HepG2 (cell line): ENCODE data around the gene USP10.

Source experiments
- CREM ChIP-seq, 2 experiments: sonication (generic) in 1 of 2; formaldehyde crosslinking in 1 of 2; IDR thresholded peaks; 2 replicates each; pipeline versions ENCODE4 v1.4.0 to v1.6.1; 2016 to 2020; ENCODE audit warnings: antibody characterized with exemption in 1 of 2, mild to moderate bottlenecking in 1 of 2, missing genetic modification reagents in 1 of 2
- CTCF ChIP-seq: sonication (generic); formaldehyde crosslinking; IDR thresholded peaks from 2 replicates; pipeline ENCODE4 v1.5.0; 2020; ENCODE audit warnings: mild to moderate bottlenecking, missing genetic modification reagents, moderate library complexity
- MXI1 ChIP-seq: IDR thresholded peaks from 3 replicates; pipeline ENCODE4 v1.6.1; 2012; ENCODE audit warnings: low read depth, low read length, inconsistent platforms, borderline replicate concordance
- NAIF1 ChIP-seq: sonication (generic); formaldehyde crosslinking; IDR thresholded peaks from 2 replicates; pipeline ENCODE4 v1.5.0; 2020; ENCODE audit warnings: mild to moderate bottlenecking, missing genetic modification reagents, borderline replicate concordance
- NCOR1 ChIP-seq: fragments of 200-600 bp; sonication (generic); IDR thresholded peaks from 2 replicates; pipeline ENCODE4 v1.7.0; 2017; ENCODE audit warnings: antibody characterized with exemption, low read length, borderline replicate concordance
- NFYC ChIP-seq: IDR thresholded peaks from 2 replicates; pipeline ENCODE4 v1.6.1; 2016; ENCODE audit warnings: missing genetic modification reagents, missing compliant biosample characterization
- NR2F2 ChIP-seq: IDR thresholded peaks from 2 replicates; pipeline ENCODE4 v1.6.1; 2012; ENCODE audit warnings: low read depth, inconsistent platforms, borderline replicate concordance
- POLR2AphosphoS5 ChIP-seq: IDR thresholded peaks from 2 replicates; pipeline ENCODE4 v1.6.1; 2012; ENCODE audit warnings: low read depth, low read length
- SRY ChIP-seq: sonication (generic); formaldehyde crosslinking; IDR thresholded peaks from 2 replicates; pipeline ENCODE4 v1.8.0; 2022; ENCODE audit warnings: mild to moderate bottlenecking, missing genetic modification reagents
- SUZ12 ChIP-seq: fragments of 150-350 bp; IDR thresholded peaks from 2 replicates; pipeline ENCODE4 v1.6.1; 2014; ENCODE audit warnings: low read depth, low read length
- ZBTB2 ChIP-seq: sonication (generic); formaldehyde crosslinking; IDR thresholded peaks from 2 replicates; pipeline ENCODE4 v1.8.0; 2022; ENCODE audit warnings: low read depth, missing genetic modification reagents
- ZNF280B ChIP-seq: sonication (generic); formaldehyde crosslinking; IDR thresholded peaks from 2 replicates; pipeline ENCODE4 v1.5.0; 2020; ENCODE audit warnings: missing genetic modification reagents, mild to moderate bottlenecking, borderline replicate concordance

- TF ChIP-seq SRY (CRISPR knock-in tag) (no peak), POLR2AphosphoS5 (no peak), ZBTB2 (CRISPR knock-in tag) (no peak), NFYC (no peak), NCOR1 (no peak), ZNF280B (no peak), MXI1 (no peak), NAIF1 (no peak), CTCF (no peak), CREM (IDR thresholded peaks at IDR 0.05) (no peak), CREM (CRISPR knock-in tag; IDR thresholded peaks at IDR 0.05) (no peak), NR2F2 (no peak), SUZ12 (no peak)
These were observed 29.1 kb downstream of the USP10 start for GRCh38 chr16:84728853-84729424.
